Measurements from ENCODE around the gene FLCN.

The FLCN gene

DNA sequence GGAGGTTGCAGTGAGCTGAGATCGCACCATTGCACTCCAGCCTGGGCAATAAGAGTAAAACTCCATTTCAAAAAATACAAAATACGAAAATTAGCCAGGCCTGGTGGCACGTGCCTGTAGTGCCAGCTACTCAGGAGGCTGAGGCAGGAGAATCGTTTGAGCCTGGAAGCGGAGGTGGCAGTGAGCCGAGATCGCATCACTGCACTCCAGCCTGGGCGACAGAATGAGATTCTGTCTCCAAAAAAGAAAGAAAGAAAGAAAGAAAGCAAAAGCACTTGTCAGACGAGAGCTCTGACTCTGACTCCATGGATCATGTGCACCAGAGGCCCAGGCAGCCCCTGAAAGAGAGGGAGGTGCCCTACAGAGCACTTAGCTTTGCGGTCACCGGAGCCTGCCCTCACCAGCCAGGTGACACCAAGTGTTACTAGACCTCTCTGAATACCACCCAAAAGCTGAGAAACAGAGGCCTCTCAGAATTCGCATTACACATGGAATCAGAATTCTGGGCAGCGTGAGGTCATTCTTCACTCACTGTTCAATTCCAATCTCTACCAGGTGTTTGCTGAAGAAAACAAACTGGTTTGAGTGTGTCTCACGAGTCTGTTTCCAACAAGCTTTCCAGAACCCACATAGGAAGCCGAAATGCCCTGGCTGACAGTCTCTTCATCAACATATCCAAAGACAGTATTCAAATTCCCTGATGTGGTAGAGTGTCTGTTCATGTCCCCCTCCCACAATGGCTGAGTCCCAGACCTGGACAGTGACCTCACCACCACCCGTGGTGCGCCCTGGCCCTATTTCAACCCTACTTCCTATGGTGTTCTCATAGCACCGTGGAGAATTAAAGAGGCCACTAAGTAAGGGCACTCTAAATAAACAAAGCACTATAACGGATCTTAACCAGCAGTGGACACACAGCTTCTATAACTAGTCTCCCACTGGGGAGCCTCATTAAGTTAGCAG, 1.5 kb downstream of the FLCN start:
- no peak for DNase-seq

DNA sequence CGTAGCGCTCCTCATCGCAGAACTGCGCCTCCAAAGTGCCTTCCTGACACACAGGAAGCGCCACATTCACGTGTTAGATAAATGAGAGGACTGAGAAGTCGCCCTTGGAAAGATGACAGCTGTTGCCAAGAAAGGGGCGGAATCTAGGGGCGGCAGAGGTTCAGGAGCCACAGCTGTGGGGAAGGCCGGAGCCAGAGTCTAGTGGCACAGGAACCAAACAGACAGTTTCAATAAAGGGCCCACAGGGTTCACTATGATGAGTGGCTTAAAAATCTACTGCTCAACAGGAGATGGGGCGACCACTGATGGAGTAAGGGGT, 4.7 kb downstream of the FLCN start:
- no peak for DNase-seq

DNA sequence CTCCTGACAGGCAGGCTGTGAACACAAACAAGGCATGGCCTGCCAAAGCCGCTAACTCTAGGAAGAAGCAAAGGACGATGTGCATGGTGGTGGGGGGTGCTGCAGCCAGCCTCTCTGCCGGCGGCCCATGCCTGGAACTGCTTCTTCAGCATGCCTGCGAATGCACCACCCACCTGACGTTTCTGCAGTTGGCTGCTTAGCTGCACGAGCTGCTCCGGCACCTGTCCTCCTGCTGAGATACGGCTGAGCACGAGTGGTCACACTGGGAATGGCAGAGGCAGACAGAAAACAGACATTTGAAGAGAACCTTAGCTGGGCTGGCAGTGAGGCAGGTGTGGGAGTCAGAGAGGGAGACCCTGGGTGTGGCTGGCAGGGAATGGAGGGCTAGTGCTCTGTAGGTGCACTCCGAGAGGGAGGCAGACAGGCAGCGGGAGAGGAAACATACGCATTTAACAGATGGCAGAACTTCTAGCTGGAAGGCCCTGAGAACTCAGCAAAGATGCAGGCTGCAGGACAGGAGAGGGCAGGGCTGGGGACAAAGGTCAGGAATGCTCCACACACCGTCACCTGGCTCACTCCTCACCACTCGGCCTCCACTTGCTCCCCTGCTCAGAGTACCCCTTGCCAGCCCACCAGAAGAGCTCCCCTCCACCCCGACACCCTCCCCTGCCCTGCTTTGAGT, 5.2 kb downstream of the FLCN start:
- no peak for DNase-seq

DNA sequence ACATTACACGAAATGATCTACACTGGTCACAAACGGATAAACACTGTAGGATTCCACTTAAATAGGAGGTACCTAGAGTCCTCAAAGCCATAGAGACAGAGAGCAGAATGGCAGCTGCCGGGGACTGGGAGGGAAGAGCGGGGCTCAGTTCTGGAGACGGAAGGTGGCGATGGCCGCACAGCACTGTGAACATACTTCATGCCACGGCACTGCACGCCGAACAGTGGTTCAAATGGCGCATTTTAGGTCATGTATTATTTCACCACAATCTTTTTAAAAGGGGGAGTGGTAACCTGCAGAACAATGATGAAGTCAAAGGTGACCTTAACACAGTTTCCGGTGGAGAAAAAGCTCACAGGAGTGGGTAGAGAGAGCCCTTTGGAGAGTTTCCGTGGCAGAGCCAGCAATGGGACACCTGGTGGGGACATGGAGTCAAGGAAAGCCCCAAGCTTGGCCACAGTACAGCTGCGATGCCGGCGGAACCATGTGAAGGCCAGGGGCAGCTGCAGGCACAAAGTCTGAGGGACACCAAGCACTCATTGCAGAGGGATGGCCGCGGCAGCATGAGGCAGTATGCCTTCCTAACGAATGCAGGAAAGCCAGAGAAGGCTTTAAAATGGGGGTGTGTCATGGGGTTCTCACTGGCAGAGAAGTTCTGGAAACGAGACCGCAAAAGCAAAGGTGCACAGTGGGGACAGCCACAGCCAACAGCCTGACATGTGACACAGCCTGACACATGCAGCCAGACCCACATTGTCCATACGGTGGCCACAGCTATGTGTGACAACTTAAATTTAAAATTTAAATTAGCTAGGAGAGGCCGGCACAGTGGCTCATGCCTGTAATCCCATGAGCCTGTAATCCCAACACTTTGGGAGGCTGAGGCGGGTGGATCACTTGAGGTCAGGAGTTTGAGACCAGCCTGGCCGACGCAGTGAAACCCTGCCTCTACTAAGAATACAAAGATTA, 7.3 kb downstream of the FLCN start:
- DNase-seq, result no peak

DNA sequence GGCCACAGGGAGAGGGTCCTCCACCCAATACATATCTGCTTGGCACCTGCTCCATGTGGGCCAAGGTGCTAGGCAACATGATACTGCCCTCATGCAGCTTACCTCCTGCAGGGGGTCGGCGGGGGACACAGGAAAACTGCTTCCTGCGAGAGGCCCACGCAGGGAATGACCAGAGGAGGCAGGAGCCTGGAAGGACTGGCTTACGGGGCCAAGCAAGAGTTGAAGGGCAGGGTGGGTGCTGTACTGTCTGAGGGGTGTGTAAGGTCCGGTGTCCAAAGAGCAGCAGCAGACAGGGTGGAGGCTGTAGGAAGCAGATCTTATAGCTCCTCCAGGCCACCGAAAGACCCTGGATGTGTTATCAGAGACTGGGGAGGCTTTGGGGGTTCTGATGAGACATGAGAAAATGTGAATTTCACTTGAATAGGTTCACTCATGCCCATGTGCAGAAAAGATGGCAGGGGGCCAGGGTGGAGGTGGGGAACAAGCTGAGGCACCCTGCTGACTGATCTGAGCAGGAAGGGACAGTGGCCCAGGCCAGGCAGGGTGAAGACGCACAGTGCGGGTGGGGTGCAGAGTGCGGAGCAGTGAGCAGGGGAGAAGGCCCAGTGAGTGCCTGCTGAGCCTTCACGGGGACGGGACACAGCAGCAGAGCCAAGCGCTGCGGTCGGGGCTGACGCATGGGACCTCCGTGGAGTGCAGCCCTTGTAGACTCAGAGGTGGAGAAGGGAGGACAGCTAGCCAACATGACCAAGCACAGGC, 8.3 kb downstream of the FLCN start:
- DNase-seq, result no peak

DNA sequence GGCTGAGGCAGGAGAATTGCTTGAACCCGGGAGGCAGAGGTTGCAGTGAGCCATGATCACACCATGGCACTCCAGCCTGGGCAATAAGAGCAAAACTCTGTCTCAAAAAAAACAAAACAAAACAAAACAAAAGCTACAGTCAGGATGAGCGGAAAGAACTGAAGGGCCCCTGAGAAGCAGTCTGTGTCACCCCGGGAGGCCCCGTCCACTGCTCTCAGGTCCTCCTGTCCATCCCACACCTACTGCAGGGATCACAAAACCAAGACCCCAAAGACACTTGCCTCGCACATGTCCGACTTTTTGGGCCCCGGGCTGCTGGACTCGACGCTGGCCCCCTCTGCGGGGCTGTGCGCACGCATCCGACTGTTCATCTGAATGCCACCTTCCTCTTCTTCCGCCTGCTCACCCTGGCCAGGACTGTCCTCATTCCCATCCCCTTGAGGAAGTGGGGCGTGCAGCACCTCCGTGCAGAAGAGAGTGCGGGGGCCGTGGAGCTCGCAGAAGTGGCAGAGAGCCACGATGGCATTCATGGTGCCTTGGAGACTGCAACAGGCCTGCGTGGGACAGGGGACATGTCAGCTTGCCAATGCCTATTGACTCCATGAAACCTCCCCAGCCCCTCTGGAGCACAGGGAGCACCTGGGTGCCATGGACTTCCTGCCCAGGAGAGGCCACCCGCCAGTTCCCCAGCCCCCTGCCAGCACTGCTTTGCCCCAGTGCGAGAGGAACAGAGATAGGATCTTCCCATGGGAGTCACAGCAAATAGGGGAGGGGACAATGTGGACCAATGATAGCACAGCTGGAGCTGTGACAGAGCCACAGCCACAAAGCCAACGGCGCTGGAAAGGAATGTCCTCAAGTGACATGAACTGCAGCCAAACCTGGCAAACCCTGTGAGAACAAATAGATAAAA, 9.1 kb downstream of the FLCN start:
- DNase-seq, result no peak

DNA sequence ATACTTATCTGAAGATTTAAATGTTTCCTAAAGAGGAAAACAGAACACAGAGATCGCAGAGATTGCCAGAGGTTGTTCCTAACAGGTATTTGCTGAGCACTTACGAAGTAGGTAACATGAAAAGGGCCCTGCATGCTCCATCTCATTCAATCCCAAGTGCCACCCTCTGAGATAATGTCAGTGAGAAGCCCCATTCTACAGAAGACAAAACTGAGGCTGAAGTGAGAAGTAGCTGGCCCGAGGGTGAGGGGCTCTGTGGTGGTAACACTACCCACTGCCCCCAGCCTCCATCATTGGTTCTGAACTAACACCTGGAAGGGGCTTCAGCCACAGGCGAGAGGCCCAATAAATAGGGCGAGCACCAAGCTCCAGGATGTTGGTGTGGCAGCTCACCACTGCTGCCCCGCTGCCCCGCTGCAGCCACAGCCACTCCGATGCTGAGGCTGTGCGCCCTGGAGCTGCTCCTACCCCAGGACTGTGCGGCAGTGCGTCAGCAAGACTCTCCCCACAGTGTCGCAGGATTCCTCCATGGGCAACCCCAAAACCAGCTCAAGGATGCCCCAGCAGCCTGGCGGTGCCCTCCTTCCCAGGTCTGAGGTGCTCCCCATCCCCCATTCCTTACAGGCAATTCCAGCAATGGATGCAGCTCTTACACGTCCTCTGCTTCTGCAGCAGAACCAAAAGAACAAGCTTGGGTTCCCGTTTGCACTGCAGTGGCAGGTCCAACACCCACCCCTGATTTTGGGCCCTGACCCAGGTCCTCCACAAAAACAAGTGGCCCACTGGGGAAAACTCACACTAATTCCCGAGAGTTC, 10.3 kb downstream of the FLCN start:
- DNase-seq, result no peak

DNA sequence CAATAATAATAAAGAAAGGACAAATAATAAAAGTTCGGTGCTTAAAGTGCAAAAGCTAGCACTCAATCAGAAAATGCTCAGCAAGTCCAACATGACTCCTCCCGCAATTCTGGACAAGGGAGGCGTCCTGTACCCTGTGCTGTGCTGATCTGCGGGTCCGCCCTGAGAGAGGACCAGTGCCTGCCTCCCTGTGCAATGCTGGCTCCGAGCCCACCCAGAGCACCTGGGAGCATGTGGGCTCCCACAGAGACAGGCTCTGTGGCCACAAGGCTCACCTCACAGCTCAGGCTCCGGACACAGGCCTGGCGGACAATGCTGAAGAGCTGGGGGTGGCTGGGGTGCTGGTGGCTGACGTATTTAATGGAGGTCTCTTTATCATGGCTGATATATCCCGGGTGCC, 11.1 kb downstream of the FLCN start:
- DNase-seq, result no peak

DNA sequence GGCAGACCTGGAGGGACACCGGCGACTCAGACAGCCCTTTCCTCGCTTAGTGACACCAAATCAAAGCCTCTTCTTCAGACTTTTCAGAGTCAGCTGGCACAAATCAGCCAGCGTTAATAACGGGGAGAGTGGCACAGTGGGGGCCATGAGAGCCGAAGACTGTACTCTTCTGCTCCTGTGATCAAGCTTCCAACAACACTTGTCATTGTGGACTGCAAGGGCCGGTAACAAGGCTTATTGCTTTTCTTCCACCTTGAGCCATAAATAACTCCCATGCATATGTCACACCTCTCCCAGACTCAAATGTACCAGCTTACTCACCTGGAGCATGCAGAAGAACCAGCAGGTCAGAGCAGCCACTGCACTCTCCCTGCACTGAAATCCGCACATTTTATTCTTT, 12.8 kb downstream of the FLCN start:
- DNase-seq, result no peak

DNA sequence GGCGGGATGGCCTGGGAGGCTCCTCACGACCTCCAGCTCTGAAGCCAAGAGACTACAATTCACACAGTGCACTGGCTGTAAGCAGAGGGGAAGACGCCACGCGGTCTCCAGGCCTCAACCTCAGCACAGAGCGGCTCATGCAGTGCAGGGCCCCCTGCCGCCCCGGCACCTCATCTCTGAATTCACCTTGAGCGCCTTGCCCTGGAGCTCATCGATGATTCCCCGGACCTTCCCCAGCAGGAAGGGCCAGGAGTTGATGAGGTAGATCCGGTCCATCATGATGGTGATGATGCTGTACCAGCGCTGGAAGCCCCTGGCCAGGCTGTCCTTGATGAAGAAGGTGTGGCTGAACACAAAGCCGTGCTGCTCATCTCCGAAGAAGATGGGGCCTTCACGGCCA, 13.2 kb downstream of the FLCN start:
- DNase-seq, result no peak

DNA sequence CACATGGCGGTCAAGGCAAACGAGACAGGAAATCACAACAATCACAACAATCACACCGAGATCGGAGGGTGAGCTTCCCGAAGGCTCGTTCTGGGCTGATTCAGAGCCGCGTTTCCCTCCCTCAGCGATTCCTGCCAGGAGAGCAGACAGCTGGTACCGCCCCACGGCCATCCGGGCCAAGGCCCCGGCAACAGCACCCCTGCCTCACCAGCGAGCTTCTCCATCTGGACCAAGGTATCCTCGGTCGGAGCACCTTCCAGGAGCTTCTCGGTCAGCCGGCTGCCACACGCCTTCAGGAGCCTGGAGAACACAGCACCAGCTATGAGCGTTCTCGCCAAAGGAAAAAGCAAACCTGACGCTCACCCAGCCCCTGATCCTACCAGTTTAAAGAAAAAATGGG, 15.6 kb downstream of the FLCN start:
- no peak for DNase-seq

DNA sequence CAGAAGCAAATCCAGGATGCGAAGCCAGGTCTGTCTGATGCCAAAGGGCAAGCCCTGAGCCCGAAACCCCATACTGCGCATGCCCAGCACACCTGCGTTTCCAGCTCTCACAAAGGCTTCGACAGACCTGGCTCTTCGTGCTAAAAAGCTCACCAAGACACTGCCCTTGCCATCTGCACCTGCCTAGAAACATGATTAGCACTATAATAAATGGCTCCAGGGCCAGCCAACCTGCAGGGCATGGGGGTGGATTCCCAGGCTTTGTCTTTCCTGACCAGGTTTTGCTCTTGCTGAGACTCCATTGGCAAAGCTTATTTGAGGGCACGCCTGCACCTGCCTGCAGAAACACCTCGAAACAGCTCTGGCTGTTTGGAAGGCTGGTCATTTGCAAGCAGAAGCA, 16.4 kb downstream of the FLCN start:
- DNase-seq, result no peak

DNA sequence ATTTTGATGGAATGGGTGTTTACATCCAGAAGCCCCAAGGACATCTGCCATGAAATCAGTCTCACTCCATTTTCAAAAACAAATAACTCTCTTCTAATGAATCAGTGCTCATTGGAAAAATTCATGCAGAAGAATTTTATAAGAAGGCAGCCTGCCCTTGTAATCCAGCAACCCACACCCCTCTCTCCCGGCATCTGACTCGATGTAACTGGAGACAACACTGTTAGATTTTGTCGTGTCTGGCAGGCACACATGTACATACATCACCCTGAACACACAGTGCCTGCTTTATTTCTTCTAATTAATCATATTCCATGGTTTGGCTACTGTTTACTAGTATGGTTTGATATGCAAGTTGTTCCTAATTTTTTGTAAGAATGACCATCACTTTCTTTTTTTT, 19.0 kb downstream of the FLCN start:
- no peak for DNase-seq

DNA sequence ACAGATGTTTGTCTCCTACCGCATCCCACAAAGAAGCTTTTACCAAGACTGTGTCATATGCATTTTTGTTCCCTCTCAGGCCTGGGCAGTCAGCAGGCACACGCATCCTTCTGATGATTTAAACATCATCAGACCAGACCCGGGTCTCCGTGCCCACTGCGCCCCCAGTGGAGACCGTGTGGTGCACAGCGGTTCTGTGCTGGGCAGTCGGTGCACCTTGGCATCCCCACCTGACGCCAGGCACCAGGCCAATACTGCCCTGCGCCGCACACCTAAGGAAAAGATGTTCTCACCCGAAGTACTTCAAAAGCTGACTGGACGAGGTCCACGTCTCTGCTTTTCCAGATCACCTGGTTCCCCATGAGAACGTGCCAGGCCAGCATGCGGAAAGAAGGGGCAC, 20.2 kb downstream of the FLCN start:
- no peak for DNase-seq

DNA sequence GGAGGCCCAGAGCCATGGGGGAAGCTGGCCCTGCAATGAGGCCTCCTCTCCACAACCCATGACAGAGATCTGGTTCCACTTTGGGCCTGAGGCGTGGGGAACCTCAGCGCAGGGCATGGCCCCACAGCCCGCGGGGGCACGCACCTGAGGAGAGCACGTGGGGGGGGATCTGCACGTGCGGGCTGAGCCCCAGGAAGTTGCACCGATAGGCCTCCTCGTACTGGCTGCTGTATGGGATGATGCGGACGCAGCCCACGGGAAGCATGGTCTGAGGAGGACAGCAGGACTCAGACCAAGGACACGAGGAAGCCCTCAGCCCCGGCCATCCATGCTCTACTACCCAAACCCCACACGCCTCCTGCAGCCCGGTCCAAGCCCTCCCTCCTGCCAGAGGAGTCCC, 20.7 kb downstream of the FLCN start:
- no peak for DNase-seq

DNA sequence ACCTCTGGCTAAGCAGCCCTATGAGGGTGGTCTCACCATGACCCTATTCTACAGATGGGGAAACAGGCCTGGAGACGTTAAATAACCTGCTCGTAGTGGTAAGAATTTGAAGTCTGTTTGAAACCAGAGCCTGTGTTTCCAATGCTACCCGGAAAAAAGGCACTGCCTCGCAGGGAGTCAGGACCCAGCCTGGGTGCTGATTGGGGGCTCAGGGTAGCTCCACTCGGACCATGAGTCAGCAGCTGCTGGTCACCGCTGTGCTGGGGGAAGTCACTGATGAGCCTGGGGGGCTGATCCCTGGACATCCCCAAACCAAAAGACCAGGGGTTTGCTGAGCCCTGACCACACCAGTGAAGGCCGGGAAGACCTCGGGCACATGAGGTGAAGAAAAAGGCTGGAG, 21.4 kb downstream of the FLCN start:
- DNase-seq, result no peak

DNA sequence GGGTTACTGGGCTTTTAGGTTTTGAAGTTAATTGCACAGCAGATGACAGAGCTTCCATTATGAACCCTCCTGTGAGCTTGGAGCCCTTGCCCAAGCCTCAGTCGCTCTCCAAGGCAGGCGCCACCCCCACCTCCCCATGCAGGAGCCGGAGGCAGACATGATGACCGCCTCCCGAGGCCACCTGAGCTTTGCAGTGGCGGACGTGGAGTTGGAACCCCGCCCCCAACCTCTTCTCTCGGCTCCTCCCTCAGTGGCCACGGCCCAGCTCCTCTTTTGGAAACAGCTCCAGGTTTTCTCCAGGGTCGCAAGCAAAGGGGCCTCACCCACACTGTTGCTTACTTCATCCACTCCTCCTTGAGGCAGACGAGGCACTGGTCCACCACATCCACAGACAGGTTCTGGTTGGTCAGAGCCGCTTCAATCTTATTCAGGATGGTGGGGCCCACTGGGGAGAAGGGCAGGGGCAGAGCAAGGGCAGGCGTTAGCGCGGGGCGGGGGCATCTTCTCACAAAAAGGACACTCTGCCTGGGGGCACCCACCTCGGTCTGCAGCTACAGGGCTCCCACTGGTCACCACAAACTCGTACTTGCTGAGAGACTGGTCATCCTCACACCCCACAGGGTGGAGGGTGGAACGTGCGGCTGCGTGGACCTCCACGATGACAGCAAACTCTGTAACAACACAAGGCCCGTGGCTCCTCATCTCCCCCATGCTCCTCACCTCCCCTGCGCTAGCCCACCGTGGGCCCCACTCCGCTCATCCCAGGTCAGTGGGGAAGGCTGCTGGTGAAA, 22.1 kb downstream of the FLCN start:
- DNase-seq, result no peak

DNA sequence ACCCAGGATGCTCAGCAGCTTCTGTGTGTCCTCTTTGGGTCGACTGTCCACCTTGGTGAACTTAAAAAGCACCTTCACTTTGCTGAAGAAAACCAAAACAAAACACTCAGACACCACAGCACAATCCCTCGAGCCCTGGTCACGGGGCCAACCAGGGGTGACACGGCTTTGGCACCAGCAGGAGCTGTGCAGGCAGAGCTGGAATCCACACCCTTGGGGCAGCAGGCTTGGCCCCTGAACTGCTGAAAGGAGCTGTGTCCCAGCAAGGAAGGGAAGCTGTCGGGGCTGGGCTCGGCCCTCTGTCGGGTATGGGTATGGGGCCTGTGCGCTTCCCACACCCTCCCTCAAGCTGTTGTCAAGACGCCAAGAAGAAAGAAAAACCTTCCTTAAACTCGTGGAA, 23.2 kb downstream of the FLCN start:
- DNase-seq, result no peak

DNA sequence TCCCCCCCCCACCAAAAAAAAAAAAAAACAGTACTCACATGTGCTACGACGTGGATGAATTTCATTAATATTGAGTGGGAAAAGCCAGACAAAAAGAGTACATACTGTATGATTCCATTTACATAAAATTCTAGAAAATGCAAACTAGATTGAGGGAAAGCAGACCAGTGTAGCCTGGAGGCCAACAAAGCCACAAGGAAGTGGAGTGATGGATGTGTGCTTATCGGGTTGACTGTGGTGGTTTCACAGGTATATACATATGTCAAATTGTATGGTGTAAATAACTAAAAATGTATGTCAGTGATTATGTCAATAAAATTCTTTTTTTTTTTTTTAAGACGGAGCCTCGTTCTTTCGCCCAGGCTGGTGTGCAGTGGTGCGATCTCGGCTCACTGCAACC, 29.0 kb downstream of the FLCN start:
- no peak for DNase-seq

DNA sequence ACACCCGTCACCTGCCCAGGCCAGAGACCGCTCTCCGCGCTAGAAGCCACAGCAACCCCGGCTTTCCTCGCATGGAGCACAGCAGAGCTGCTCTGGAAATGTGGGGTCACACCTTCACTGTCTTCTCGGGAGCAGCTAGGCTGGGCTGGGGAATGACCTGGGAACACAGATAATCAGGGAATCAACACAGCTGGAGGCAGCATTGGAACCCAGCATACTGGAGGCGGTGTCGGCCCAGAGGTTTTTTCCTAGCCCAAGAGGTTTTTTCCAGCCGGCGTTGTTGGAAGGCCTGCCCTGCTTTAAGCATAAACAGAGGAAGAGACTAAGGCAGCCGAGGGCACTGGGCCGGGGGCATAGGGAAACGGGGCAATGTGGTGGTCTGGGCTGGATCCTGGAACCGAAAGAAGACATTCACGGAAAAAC, 30.0 kb downstream of the FLCN start:
- no peak for DNase-seq
